WTC11 (cell line): ENCODE measurements around the gene RAI14.

Source experiments
- CREB1 ChIP-seq: sonication (generic); formaldehyde crosslinking; IDR thresholded peaks from 2 replicates; pipeline ENCODE4 v1.8.0; 2023; ENCODE audit warnings: mild to moderate bottlenecking, missing genetic modification reagents
- CTCF ChIP-seq: fragments of 200-600 bp; IDR thresholded peaks from 2 replicates; pipeline ENCODE4 v1.8.0; 2022; ENCODE audit warnings: antibody characterized with exemption
- EMX1 ChIP-seq: fragments of 250-450 bp; sonication (Bioruptor Pico); IDR thresholded peaks from 2 replicates; pipeline ENCODE4 v1.8.0; 2021; ENCODE audit warnings: mild to moderate bottlenecking
- ESRRA ChIP-seq: sonication (generic); formaldehyde crosslinking; IDR thresholded peaks from 2 replicates; pipeline ENCODE4 v1.8.1; 2022; ENCODE audit warnings: mild to moderate bottlenecking, missing genetic modification reagents, borderline replicate concordance
- KAT7 ChIP-seq: sonication (generic); formaldehyde crosslinking; IDR thresholded peaks from 2 replicates; pipeline ENCODE4 v1.8.1; 2023; ENCODE audit warnings: missing genetic modification reagents, mild to moderate bottlenecking, borderline replicate concordance
- NR2C2 ChIP-seq: sonication (generic); formaldehyde crosslinking; IDR thresholded peaks from 2 replicates; pipeline ENCODE4 v1.8.0; 2022; ENCODE audit warnings: mild to moderate bottlenecking, missing genetic modification reagents
- SP1 ChIP-seq: sonication (generic); formaldehyde crosslinking; conservative IDR thresholded peaks from 2 replicates; pipeline ENCODE4 v1.8.1; 2022; ENCODE audit warnings: missing genetic modification reagents
- USF1 ChIP-seq: sonication (generic); formaldehyde crosslinking; IDR thresholded peaks from 2 replicates; pipeline ENCODE4 v1.8.0; 2022; ENCODE audit warnings: mild to moderate bottlenecking, missing genetic modification reagents
- ZNF232 ChIP-seq: sonication (generic); formaldehyde crosslinking; IDR thresholded peaks from 2 replicates; pipeline ENCODE4 v1.8.0; 2022; ENCODE audit warnings: mild to moderate bottlenecking, missing genetic modification reagents
- TF ChIP-seq, protein P1 (sequence below): sonication (generic); formaldehyde crosslinking; IDR thresholded peaks from 2 replicates; pipeline ENCODE4 v1.8.1; 2023; ENCODE audit warnings: mild to moderate bottlenecking, missing genetic modification reagents
- TF ChIP-seq, protein P2 (sequence below): sonication (generic); formaldehyde crosslinking; IDR thresholded peaks from 2 replicates; pipeline ENCODE4 v1.8.1; 2023; ENCODE audit warnings: mild to moderate bottlenecking, moderate library complexity, missing genetic modification reagents
- TF ChIP-seq, protein P3 (sequence below): sonication (generic); formaldehyde crosslinking; IDR thresholded peaks from 2 replicates; pipeline ENCODE4 v1.8.1; 2022; ENCODE audit warnings: low read depth, missing genetic modification reagents, borderline replicate concordance

- TF ChIP-seq KAT7 (CRISPR knock-in tag), result no peak
- TF ChIP-seq, protein P1, sequence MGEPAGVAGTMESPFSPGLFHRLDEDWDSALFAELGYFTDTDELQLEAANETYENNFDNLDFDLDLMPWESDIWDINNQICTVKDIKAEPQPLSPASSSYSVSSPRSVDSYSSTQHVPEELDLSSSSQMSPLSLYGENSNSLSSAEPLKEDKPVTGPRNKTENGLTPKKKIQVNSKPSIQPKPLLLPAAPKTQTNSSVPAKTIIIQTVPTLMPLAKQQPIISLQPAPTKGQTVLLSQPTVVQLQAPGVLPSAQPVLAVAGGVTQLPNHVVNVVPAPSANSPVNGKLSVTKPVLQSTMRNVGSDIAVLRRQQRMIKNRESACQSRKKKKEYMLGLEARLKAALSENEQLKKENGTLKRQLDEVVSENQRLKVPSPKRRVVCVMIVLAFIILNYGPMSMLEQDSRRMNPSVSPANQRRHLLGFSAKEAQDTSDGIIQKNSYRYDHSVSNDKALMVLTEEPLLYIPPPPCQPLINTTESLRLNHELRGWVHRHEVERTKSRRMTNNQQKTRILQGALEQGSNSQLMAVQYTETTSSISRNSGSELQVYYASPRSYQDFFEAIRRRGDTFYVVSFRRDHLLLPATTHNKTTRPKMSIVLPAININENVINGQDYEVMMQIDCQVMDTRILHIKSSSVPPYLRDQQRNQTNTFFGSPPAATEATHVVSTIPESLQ (CRISPR knock-in tag), result no peak
- TF ChIP-seq ZNF232 (CRISPR knock-in tag), result no peak
- TF ChIP-seq EMX1, result no peak
- TF ChIP-seq, protein P2, sequence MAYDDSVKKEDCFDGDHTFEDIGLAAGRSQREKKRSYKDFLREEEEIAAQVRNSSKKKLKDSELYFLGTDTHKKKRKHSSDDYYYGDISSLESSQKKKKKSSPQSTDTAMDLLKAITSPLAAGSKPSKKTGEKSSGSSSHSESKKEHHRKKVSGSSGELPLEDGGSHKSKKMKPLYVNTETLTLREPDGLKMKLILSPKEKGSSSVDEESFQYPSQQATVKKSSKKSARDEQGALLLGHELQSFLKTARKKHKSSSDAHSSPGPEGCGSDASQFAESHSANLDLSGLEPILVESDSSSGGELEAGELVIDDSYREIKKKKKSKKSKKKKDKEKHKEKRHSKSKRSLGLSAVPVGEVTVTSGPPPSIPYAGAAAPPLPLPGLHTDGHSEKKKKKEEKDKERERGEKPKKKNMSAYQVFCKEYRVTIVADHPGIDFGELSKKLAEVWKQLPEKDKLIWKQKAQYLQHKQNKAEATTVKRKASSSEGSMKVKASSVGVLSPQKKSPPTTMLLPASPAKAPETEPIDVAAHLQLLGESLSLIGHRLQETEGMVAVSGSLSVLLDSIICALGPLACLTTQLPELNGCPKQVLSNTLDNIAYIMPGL, result no peak
- TF ChIP-seq USF1 (CRISPR knock-in tag), result no peak
- no peak for TF ChIP-seq ESRRA (CRISPR knock-in tag)
- TF ChIP-seq NR2C2, result no peak
- TF ChIP-seq CTCF, result no peak
- no peak for TF ChIP-seq CREB1 (CRISPR knock-in tag)
- TF ChIP-seq SP1, result no peak
- TF ChIP-seq, protein P3, sequence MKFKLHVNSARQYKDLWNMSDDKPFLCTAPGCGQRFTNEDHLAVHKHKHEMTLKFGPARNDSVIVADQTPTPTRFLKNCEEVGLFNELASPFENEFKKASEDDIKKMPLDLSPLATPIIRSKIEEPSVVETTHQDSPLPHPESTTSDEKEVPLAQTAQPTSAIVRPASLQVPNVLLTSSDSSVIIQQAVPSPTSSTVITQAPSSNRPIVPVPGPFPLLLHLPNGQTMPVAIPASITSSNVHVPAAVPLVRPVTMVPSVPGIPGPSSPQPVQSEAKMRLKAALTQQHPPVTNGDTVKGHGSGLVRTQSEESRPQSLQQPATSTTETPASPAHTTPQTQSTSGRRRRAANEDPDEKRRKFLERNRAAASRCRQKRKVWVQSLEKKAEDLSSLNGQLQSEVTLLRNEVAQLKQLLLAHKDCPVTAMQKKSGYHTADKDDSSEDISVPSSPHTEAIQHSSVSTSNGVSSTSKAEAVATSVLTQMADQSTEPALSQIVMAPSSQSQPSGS (CRISPR knock-in tag), result no peak
Observed at GRCh38 chr5:34630596-34630995, 25.5 kb upstream of the RAI14 start.
